Transverse colon (tissue), 4 donors: ENCODE results near the gene MBOAT2.

Experiments used
- CTCF ChIP-seq, 5 experiments: fragments of 200-600 bp in 3 of 5; fragments of 450-650 bp in 2 of 5; sonication (generic) in 3 of 5; IDR thresholded peaks; 1 replicate in 2 of 5; 2 replicates in 3 of 5; pipeline ENCODE4 v1.5.1; 2016 to 2017; ENCODE audit warnings: antibody characterized with exemption in 5 of 5, inconsistent platforms in 3 of 5, mild to moderate bottlenecking in 2 of 5, moderate library complexity in 1 of 5
- POLR2A ChIP-seq: fragments of 450-650 bp; IDR thresholded peaks from one replicate; pipeline ENCODE4 v1.6.1; 2016; ENCODE audit warnings: antibody characterized with exemption, mild to moderate bottlenecking, moderate library complexity
- POLR2AphosphoS5 ChIP-seq, 3 donors: sonication (generic); formaldehyde crosslinking; IDR thresholded peaks; one replicate each; pipeline ENCODE4 v1.6.1; 2016; ENCODE audit warnings: antibody characterized with exemption in 3 of 3

DNA sequence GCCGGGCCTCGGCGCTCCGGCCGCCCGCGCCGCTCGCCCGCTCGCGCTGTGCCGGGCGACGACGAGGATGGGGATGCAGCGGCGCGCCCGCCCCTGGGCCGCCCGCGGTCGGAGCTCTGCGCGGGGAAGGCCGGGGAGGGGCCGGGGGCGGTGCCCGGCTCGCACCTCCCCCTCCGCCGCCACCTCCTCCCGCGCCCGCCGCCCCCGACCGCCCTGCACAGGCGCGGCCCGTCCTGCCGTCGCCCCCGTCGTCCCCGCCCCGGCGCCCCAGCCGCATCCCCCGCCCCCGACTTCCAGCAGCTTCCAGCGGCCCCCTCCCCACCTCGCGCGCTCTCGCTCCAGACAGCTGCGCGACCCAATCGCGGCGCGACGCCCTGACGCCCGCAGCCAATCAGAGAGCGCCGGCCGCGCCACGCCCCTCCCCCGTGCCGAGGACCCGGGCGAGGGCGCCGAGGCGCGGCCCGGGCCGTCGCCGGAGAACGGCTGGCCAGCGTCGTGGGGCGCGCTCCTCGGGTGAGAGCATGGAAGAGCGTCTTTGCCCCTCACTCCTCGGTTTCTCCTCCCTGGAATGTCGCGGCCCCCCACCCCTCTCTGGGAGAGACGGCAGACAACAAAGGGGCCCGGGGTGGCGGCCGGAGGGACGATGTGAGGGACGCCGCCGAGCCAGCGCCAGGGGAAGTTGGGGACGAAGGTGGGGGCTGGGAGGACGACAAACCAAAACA lies at the start of gene MBOAT2:
- TF ChIP-seq CTCF (IDR thresholded peaks at IDR 0.05): no peak
- TF ChIP-seq POLR2AphosphoS5 (IDR thresholded peaks at IDR 0.05): peak; percentile 35 to 72 (median 69)
- TF ChIP-seq POLR2A: peak; percentile 66
